A673 (cell line): ENCODE data around the gene SLC12A7. TPM values are rescaled to one million over a fixed set of nuclear protein-coding genes. Genes with fewer than 3 reads are reported as not detected.

Experiments used
- Bru-seq: library from RNA; stranded (reverse); fragments of 400-500 nt; gene quantifications from one replicate; lab custom pipeline; 2021; lab: Mats Ljungman, UMichigan
- BruChase-seq, 2 experiments: library from RNA; stranded (reverse); fragments of 400-500 nt; gene quantifications; one replicate each; lab custom pipeline; 2021; lab: Mats Ljungman, UMichigan
- BruUV-seq: library from RNA; stranded (reverse); fragments of 400-500 nt; replicated peaks from 2 replicates; lab custom pipeline; 2021; lab: Mats Ljungman, UMichigan
- CTCF ChIA-PET: fragments of 300-600 bp; sonication (Branson Sonifier 250); formaldehyde crosslinking; loops from one replicate; lab custom pipeline; 2022; ENCODE audit warnings: antibody characterized with exemption; lab: Charles Lee
- POLR2A ChIA-PET: fragments of 300-600 bp; sonication (Branson Sonifier 250); formaldehyde crosslinking; loops from one replicate; lab custom pipeline; 2022; ENCODE audit warnings: antibody characterized with exemption; ENCODE audit not compliant: low non-redundant PET; lab: Charles Lee
- DNase-seq: peaks from one replicate; pipeline ENCODE4 v3.0.0-alpha.2; 2015; ENCODE audit warnings: low spot score
- H3K27ac ChIP-seq: fragments of 200-600 bp; sonication (generic); 2 replicates; pipeline ENCODE4 v1.5.1; 2016; ENCODE audit warnings: mixed run types, low read depth, mild to moderate bottlenecking, mixed read lengths, antibody characterized with exemption, low read length; ENCODE audit not compliant: poor library complexity, severe bottlenecking
- H3K27me3 ChIP-seq: fragments of 200-600 bp; sonication (generic); replicated peaks from 2 replicates; pipeline ENCODE4 v1.6.1; 2017; ENCODE audit warnings: mixed run types, low read depth, mild to moderate bottlenecking, mixed read lengths, antibody characterized with exemption, low read length; ENCODE audit not compliant: insufficient read depth, poor library complexity
- H3K36me3 ChIP-seq: fragments of 200-600 bp; sonication (generic); 2 replicates; pipeline ENCODE4 v1.6.1; 2016; ENCODE audit warnings: mixed run types, mild to moderate bottlenecking, mixed read lengths, antibody characterized with exemption, low read length; ENCODE audit not compliant: insufficient read depth, poor library complexity, severe bottlenecking
- H3K4me1 ChIP-seq: fragments of 200-600 bp; sonication (generic); 2 replicates; pipeline ENCODE4 v1.6.1; 2017; ENCODE audit warnings: mixed run types, mild to moderate bottlenecking, mixed read lengths, antibody characterized with exemption, low read length; ENCODE audit not compliant: insufficient read depth, poor library complexity, severe bottlenecking
- H3K4me3 ChIP-seq: fragments of 200-600 bp; sonication (generic); 2 replicates; pipeline ENCODE4 v1.5.1; 2016; ENCODE audit warnings: low read depth, mixed run types, mild to moderate bottlenecking, mixed read lengths, low read length; ENCODE audit not compliant: poor library complexity, severe bottlenecking
- H3K9me3 ChIP-seq: fragments of 200-600 bp; sonication (generic); 2 replicates; pipeline ENCODE4 v1.6.1; 2016; ENCODE audit warnings: mixed run types, low read depth, mild to moderate bottlenecking, mixed read lengths, antibody characterized with exemption, low read length; ENCODE audit not compliant: poor library complexity, severe bottlenecking
- EZH2 ChIP-seq: fragments of 200-600 bp; sonication (generic); IDR thresholded peaks from 2 replicates; pipeline ENCODE4 v1.6.1; 2017; ENCODE audit warnings: borderline replicate concordance, low read depth, mild to moderate bottlenecking, mixed read lengths, antibody characterized with exemption, low read length; ENCODE audit not compliant: poor library complexity, severe bottlenecking
- intact Hi-C: fragments of 100-400 bp; cut with micrococcal nuclease; formaldehyde crosslinking; loops from one replicate; pipeline ENCODE4 v1.10.0; 2022; ENCODE audit not compliant: unreplicated experiment
- long read RNA-seq: library from polyadenylated mRNA; stranded (forward); transcript quantifications from one replicate; pipeline ENCODE4 v2.0.0, GENCODE V29; 2022
- total RNA-seq: library from RNA; stranded (reverse); gene quantifications from 2 replicates; pipeline ENCODE4 v1.2.3, GENCODE V29; 2021
- TF ChIP-seq, protein P1 (sequence below): fragments of 300-800, 200-600 bp; sonication (generic); conservative IDR thresholded peaks from 2 replicates; pipeline ENCODE4 v1.5.1; 2017; ENCODE audit warnings: low read depth, mild to moderate bottlenecking, antibody characterized with exemption, low read length, moderate library complexity, mixed read lengths

Gene SLC12A7
- total RNA-seq: 45.2 and 55.5 TPM in 2 replicates
- percentile 49 among the genes with signal in this experiment for Bru-seq, nascent RNA
- BruChase-seq, experiment 1, labeled RNA remaining after a 2-hour chase: percentile 56 among the genes with signal in this experiment
- percentile 65 among the genes with signal in this experiment for BruChase-seq, experiment 2, labeled RNA remaining after a 6-hour chase
- long read RNA-seq, full-length matches to known transcripts: 33 of 81 reads
- long read RNA-seq, partial matches to known transcripts: 30 of 81 reads
- long read RNA-seq, other reads (novel, unspliced or antisense): 18 of 81 reads

GRCh38 chr5:1111727-1112289 lies at the start of gene SLC12A7:
Gene SLC12A7, minus strand, starts transcription at chr5:1112063. Its CDS starts 72 bp downstream, at chr5:1111991.
- BruUV-seq: no TSS peak
- Histone ChIP-seq H3K4me3 (peak within 1 kb of the TSS; percentile 94), H3K9me3 (no peaks in the 10 kb centered on the region), H3K27me3 (no peaks in the 10 kb centered on the region), H3K36me3 (no peaks in the 10 kb centered on the region), H3K4me1 (peaks cover 8% of the 10 kb centered on the region), H3K27ac (peak within 1 kb of the TSS; percentile 87)
- CTCF ChIA-PET: no interaction called here
- peak; percentile 73 for DNase-seq
- POLR2A ChIA-PET: no interaction called here
- intact Hi-C loops: no loop called here
- TF ChIP-seq EZH2: no peak
- TF ChIP-seq, protein P1, sequence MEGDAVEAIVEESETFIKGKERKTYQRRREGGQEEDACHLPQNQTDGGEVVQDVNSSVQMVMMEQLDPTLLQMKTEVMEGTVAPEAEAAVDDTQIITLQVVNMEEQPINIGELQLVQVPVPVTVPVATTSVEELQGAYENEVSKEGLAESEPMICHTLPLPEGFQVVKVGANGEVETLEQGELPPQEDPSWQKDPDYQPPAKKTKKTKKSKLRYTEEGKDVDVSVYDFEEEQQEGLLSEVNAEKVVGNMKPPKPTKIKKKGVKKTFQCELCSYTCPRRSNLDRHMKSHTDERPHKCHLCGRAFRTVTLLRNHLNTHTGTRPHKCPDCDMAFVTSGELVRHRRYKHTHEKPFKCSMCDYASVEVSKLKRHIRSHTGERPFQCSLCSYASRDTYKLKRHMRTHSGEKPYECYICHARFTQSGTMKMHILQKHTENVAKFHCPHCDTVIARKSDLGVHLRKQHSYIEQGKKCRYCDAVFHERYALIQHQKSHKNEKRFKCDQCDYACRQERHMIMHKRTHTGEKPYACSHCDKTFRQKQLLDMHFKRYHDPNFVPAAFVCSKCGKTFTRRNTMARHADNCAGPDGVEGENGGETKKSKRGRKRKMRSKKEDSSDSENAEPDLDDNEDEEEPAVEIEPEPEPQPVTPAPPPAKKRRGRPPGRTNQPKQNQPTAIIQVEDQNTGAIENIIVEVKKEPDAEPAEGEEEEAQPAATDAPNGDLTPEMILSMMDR: no peak

- ChIA-PET POLR2A (no interaction called here), CTCF (no interaction called here)
- H3K27me3 ChIP-seq: peaks cover 6% of the 10 kb centered on the region
- H3K4me1 ChIP-seq: no peaks in the 10 kb centered on the region
- intact Hi-C loops: no loop called here
- H3K36me3 ChIP-seq: no peaks in the 10 kb centered on the region
- no TSS peak for BruUV-seq
- H3K4me3 ChIP-seq: no peak overlapping the region
- no peaks in the 10 kb centered on the region for H3K9me3 ChIP-seq
- H3K27ac ChIP-seq: no peak overlapping the region
- TF ChIP-seq, protein P1: no peak
- TF ChIP-seq EZH2: no peak
- no peak for DNase-seq
Measured at GRCh38 chr5:1161108-1161832, 49.4 kb upstream of the SLC12A7 start.

DNA sequence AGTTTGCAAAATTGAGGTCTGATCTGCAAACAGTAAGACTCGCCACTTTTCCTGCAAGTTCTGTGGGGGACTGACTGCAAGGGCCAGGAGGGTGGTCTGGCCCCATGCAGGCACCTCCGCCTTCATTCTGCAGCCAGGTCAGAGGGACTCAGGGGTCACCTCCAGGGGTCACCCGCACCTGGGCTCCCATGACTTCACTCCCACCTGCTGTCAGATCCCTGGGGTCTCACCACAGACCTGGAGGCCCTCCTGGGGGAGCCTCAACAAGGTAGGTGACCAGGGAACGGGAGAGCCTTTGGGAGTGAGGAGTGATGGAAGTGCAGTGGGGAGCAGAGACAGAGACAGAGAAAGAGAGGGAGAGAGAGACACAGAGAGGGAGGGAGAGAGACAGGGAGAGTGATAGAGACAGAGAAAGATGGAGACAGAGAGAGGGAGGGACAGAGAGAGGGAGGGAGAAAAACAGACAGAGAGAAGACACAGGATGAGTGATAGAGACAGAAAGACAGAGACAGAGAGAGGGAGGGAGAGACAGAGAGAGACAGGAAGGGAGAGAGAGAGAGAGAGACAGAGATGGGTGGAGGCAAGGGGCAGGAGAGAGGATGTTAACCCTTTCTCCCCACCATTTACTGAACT lies 48.0 kb upstream of the SLC12A7 start:
- no peak for DNase-seq
- no TSS peak for BruUV-seq
- intact Hi-C loops: no loop called here
- ChIA-PET POLR2A (no interaction called here), CTCF (no interaction called here)
- H3K4me3 ChIP-seq: no peak overlapping the region
- no peaks in the 10 kb centered on the region for H3K36me3 ChIP-seq
- H3K27ac ChIP-seq: no peak overlapping the region
- no peaks in the 10 kb centered on the region for H3K9me3 ChIP-seq
- H3K27me3 ChIP-seq: peaks cover 19% of the 10 kb centered on the region
- no peak for TF ChIP-seq EZH2
- TF ChIP-seq, protein P1: no peak
- no peaks in the 10 kb centered on the region for H3K4me1 ChIP-seq
